Posterior vena cava (tissue), 2 donors: ENCODE results near the gene MAML2. TPM values are rescaled to one million over a fixed set of nuclear protein-coding genes. Genes with fewer than 3 reads are reported as not detected.
A peak's percentile ranks its signal among the peaks of the same experiment; 100 is the strongest.

ENCODE experiments used
- DNase-seq: peaks from one replicate; pipeline ENCODE4 v3.0.0-alpha.2; 2020; ENCODE audit warnings: low spot score
- intact Hi-C, 2 donors: fragments of 100-400 bp; cut with DNase I; formaldehyde crosslinking; loops; one replicate each; pipeline versions ENCODE4 v1.14.1 to v1.14.2; 2022 to 2023
- total RNA-seq, 2 donors: library from RNA; stranded (reverse); fragmentation: NEBNext Ultra II Directional; extraction: Animal tissue kit (Norgen Biotek cat#: 25700); gene quantifications; one replicate each; pipeline ENCODE4 v1.2.1, GENCODE V29; 2021
- donor health status: DM: yes; HTN: yes; CAD: no.
- donor health status: DM: yes; HTN: yes; CAD: no.

MAML2 gene
- total RNA-seq, 2 donors from 2014 or later = 13.1 to 16.2 TPM

- no peak for DNase-seq
- intact Hi-C loops = loop anchor here in 1 of 2 donors (10.0 kb wide), 1 partner anchor 177 kb away; no protein-coding TSS in a partner anchor
Observed at GRCh38 chr11:96021901-96022650, 320.9 kb downstream of the MAML2 start.

- intact Hi-C loops = loop anchor here in 1 of 2 donors (10.0 kb wide), 1 partner anchor 175 kb away; no protein-coding TSS in a partner anchor
- DNase-seq = no peak
Observed at GRCh38 chr11:96019810-96020747, 322.9 kb downstream of the MAML2 start.

- DNase-seq = no peak
- intact Hi-C loops = no loop called here
Observed at GRCh38 chr11:96019281-96019680, 323.7 kb downstream of the MAML2 start.

GRCh38 chr11:96017856-96018255 lies 325.1 kb downstream of the MAML2 start:
- intact Hi-C loops = no loop called here
- no peak for DNase-seq

GRCh38 chr11:96016978-96017502 lies 326.0 kb downstream of the MAML2 start:
- DNase-seq = no peak
- intact Hi-C loops = no loop called here

GRCh38 chr11:96015906-96016565 lies 327.0 kb downstream of the MAML2 start:
- no peak for DNase-seq
- intact Hi-C loops = no loop called here

- no peak for DNase-seq
- intact Hi-C loops = no loop called here
Observed at GRCh38 chr11:96014217-96014616, 328.8 kb downstream of the MAML2 start.

- no peak for DNase-seq
- intact Hi-C loops = no loop called here
Observed at GRCh38 chr11:96013461-96014213, 329.4 kb downstream of the MAML2 start.

- intact Hi-C loops = no loop called here
- DNase-seq = no peak
Observed at GRCh38 chr11:96012086-96012824, 330.7 kb downstream of the MAML2 start.

GRCh38 chr11:96010683-96011082 lies 332.3 kb downstream of the MAML2 start:
- intact Hi-C loops = no loop called here
- DNase-seq = no peak

- intact Hi-C loops = loop anchor here in 1 of 2 donors (10.0 kb wide), 1 partner anchor 47 kb away; no protein-coding TSS in a partner anchor
- DNase-seq = no peak
Observed at GRCh38 chr11:96008161-96008720, 334.8 kb downstream of the MAML2 start.

GRCh38 chr11:96006037-96006436 lies 337.0 kb downstream of the MAML2 start:
- intact Hi-C loops = loop anchor here in 1 of 2 donors (10.0 kb wide), 1 partner anchor 49 kb away; no protein-coding TSS in a partner anchor
- no peak for DNase-seq

GRCh38 chr11:96004862-96005261 lies 338.1 kb downstream of the MAML2 start:
- DNase-seq = no peak
- intact Hi-C loops = loop anchor here in 1 of 2 donors (10.0 kb wide), 1 partner anchor 50 kb away; no protein-coding TSS in a partner anchor

- intact Hi-C loops = loop anchor here in 1 of 2 donors (10.0 kb wide), 1 partner anchor 52 kb away; no protein-coding TSS in a partner anchor
- no peak for DNase-seq
Observed at GRCh38 chr11:96002754-96003290, 340.2 kb downstream of the MAML2 start.

GRCh38 chr11:96002339-96002738 lies 340.7 kb downstream of the MAML2 start:
- intact Hi-C loops = loop anchor here in 1 of 2 donors (10.0 kb wide), 1 partner anchor 52 kb away; no protein-coding TSS in a partner anchor
- DNase-seq = no peak

- DNase-seq = peak; percentile 92
- intact Hi-C loops = loop anchor here in 1 of 2 donors (10.0 kb wide), 1 partner anchor 54 kb away; no protein-coding TSS in a partner anchor
Observed at GRCh38 chr11:96001037-96001436, 342.0 kb downstream of the MAML2 start.
